Measurements from ENCODE around the gene DENND1A.

GRCh38 chr9:123743737-123744136 is 186.2 kb downstream of the DENND1A start:
- TF ChIP-seq CTCF (IDR thresholded peaks at IDR 0.05) (no peak), POLR2A (IDR thresholded peaks at IDR 0.05) (no peak), POLR2AphosphoS5 (IDR thresholded peaks at IDR 0.05) (no peak)
